ENCODE results near the gene CFDP1.

DNA sequence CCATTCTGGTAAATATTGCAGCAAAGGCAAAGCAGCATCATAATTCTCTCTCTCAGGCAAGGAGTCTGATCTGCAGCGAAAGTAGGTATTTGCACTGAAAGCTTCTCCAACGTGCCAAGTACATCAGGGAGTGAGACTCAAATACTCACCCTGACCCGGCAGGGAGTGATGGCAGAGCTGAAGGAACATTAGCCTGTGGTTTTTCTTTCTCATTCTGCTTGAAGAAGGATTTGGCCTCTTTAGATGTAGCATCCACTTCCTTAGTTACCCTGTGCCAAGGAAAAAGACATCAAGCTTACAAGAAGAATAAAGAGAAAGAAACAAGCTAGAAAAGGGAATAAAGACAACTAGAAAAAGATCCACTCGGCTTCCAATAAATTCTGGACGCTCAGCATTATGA lies 38.4 kb downstream of the CFDP1 start:
- TF ChIP-seq, protein P1, sequence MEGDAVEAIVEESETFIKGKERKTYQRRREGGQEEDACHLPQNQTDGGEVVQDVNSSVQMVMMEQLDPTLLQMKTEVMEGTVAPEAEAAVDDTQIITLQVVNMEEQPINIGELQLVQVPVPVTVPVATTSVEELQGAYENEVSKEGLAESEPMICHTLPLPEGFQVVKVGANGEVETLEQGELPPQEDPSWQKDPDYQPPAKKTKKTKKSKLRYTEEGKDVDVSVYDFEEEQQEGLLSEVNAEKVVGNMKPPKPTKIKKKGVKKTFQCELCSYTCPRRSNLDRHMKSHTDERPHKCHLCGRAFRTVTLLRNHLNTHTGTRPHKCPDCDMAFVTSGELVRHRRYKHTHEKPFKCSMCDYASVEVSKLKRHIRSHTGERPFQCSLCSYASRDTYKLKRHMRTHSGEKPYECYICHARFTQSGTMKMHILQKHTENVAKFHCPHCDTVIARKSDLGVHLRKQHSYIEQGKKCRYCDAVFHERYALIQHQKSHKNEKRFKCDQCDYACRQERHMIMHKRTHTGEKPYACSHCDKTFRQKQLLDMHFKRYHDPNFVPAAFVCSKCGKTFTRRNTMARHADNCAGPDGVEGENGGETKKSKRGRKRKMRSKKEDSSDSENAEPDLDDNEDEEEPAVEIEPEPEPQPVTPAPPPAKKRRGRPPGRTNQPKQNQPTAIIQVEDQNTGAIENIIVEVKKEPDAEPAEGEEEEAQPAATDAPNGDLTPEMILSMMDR (IDR thresholded peaks at IDR 0.05; ENCODE audit: extremely low read depth in 1 of 2, insufficient read depth in 1 of 2, low read depth in 1 of 2, low read length in 2 of 2), result no peak
- TF ChIP-seq POLR2AphosphoS5 (IDR thresholded peaks at IDR 0.05; ENCODE audit: insufficient read depth, low read depth, low read length), result no peak
- TF ChIP-seq EZH2 (IDR thresholded peaks at IDR 0.05; ENCODE audit: borderline replicate concordance, low read depth, low read length, severe bottlenecking), result no peak
- no peak for TF ChIP-seq MYC (IDR thresholded peaks at IDR 0.05; ENCODE audit: low read depth, low read length)
- no peak for TF ChIP-seq FOS (IDR thresholded peaks at IDR 0.05; ENCODE audit: borderline replicate concordance, insufficient read depth, low read length)
- no peak for TF ChIP-seq POLR2A (IDR thresholded peaks at IDR 0.05; ENCODE audit: low read depth, low read length)
- TF ChIP-seq MAX (IDR thresholded peaks at IDR 0.05; ENCODE audit: insufficient read depth, insufficient read length), result no peak
